ENCODE results near the gene KDM1A. TPM values are rescaled to one million over a fixed set of nuclear protein-coding genes. Genes with fewer than 3 reads are reported as not detected.

KDM1A gene
- total and polyA plus RNA-seq, 4 donors, result 16.4 to 73.0 (median 33.8) TPM

- H3K27me3 ChIP-seq (ENCODE audit: control insufficient read depth in 3 of 3, insufficient read depth in 3 of 3, low read length in 2 of 3), result no peaks in the 10 kb centered on the region
- no peaks in the 10 kb centered on the region for H3K36me3 ChIP-seq (ENCODE audit: control insufficient read depth in 4 of 4, insufficient read depth in 4 of 4, low read length in 4 of 4)
- ATAC-seq (ENCODE audit: insufficient read depth, low FRiP score) (no peak), DNase-seq (peak; percentile 10 to 29 (median 28))
- no peak overlapping the region for H3K4me3 ChIP-seq
- 52 to 66% methylated on average over 3 of the region's 3 CpGs for WGBS, 2 donors
- H3K9me3 ChIP-seq (ENCODE audit: control insufficient read depth in 4 of 4, insufficient read depth in 3 of 4, low read length in 3 of 4), result no peaks in the 10 kb centered on the region
- no peak for TF ChIP-seq CTCF (IDR thresholded peaks at IDR 0.05; ENCODE audit: control extremely low read depth, extremely low read depth)
- no peak overlapping the region for H3K9ac ChIP-seq (ENCODE audit: insufficient read depth in 1 of 2, low read length in 2 of 2)
- H3K4me1 ChIP-seq (ENCODE audit: control insufficient read depth in 5 of 5, insufficient read depth in 5 of 5, low read length in 5 of 5), result no peaks in the 10 kb centered on the region
- no peak overlapping the region for H3K27ac ChIP-seq (ENCODE audit: low read depth in 1 of 2, low read length in 1 of 2)
These were observed 5.6 kb upstream of the KDM1A start for GRCh38 chr1:23013657-23014056.

GRCh38 chr1:23018661-23019093 lies 591 bp upstream of the KDM1A start:
- H3K9ac ChIP-seq (ENCODE audit: insufficient read depth in 1 of 2, low read length in 2 of 2), result peak overlapping the region in 1 of 2 donors; percentile 95
- no peaks in the 10 kb centered on the region for H3K9me3 ChIP-seq (ENCODE audit: control insufficient read depth in 4 of 4, insufficient read depth in 3 of 4, low read length in 3 of 4)
- DNase-seq (peak in 2 of 3 donors; percentile 29 to 65), ATAC-seq (ENCODE audit: insufficient read depth, low FRiP score) (no peak)
- no peak for TF ChIP-seq CTCF (IDR thresholded peaks at IDR 0.05; ENCODE audit: control extremely low read depth, extremely low read depth)
- 25 to 39% methylated on average over 10 of the region's 10 CpGs for WGBS, 2 donors
- peak overlapping the region; percentile 54 to 67 for H3K27ac ChIP-seq (ENCODE audit: low read depth in 1 of 2, low read length in 1 of 2)
- H3K36me3 ChIP-seq (ENCODE audit: control insufficient read depth in 4 of 4, insufficient read depth in 4 of 4, low read length in 4 of 4), result no peaks in the 10 kb centered on the region
- peak overlapping the region; percentile 24 for H3K4me3 ChIP-seq
- H3K27me3 ChIP-seq (ENCODE audit: control insufficient read depth in 3 of 3, insufficient read depth in 3 of 3, low read length in 2 of 3), result no peaks in the 10 kb centered on the region
- peaks cover 0 to 2% (median 0%) of the 10 kb centered on the region in 5 donors for H3K4me1 ChIP-seq (ENCODE audit: control insufficient read depth in 5 of 5, insufficient read depth in 5 of 5, low read length in 5 of 5)

DNA sequence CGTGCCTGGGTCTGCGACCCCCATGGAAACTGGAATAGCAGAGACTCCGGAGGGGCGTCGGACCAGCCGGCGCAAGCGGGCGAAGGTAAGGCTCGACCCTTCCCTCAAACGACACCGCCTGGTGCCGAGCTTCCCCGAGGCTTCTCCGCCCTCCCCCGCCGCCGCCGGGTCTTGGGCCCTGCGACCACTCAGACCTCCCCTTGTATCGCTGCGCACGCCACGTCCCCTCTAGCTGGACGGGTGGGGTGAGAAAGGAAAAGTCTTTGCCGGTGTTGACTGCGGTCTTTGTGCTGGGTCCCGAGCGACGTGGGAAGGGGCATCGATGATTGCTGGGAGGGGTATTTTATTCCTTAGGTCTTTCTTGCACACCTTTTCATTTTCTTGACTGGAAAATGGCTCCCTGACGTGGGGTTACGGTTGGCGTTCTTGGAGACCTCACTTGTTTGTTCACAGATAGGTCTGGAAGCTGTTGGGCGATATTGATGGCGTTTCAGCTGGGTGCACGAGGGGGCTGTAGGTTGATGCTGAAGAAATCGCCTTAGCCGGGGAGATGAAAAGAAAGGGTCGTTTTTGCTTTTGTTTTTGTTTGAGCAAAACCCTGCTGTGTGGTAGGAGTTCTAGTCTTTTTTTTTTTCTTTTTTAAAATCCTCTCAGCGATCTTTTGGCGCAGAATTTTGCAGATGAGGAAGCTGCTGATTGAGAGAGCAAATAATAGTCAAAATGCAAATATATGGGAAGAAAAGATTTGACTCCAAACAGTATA lies 776 bp downstream of the KDM1A start:
- Histone ChIP-seq H3K36me3 (ENCODE audit: control insufficient read depth in 4 of 4, insufficient read depth in 4 of 4, low read length in 4 of 4) (no peaks in the 10 kb centered on the region), H3K27me3 (ENCODE audit: control insufficient read depth in 3 of 3, insufficient read depth in 3 of 3, low read length in 2 of 3) (no peaks in the 10 kb centered on the region), H3K27ac (ENCODE audit: low read depth in 1 of 2, low read length in 1 of 2) (peak overlapping the region; percentile 79 to 93), H3K4me3 (peak overlapping the region; percentile 89), H3K9ac (ENCODE audit: insufficient read depth in 1 of 2, low read length in 2 of 2) (peak overlapping the region; percentile 86 to 94), H3K9me3 (ENCODE audit: control insufficient read depth in 4 of 4, insufficient read depth in 3 of 4, low read length in 3 of 4) (no peaks in the 10 kb centered on the region), H3K4me1 (ENCODE audit: control insufficient read depth in 5 of 5, insufficient read depth in 5 of 5, low read length in 5 of 5) (peaks cover 0 to 4% (median 0%) of the 10 kb centered on the region in 5 donors)
- 0% methylated on average over 34 to 42 of the region's 42 CpGs for WGBS, 2 donors
- DNase-seq, result peak; percentile 68 to 75 (median 74)
- no peak for ATAC-seq (ENCODE audit: insufficient read depth, low FRiP score)
- no peak for TF ChIP-seq CTCF (IDR thresholded peaks at IDR 0.05; ENCODE audit: control extremely low read depth, extremely low read depth)

All from lung (tissue), 12 donors.